Naive thymus-derived CD4-positive, alpha-beta T cell (primary cell): ENCODE data around the gene GJB5. TPM values are rescaled to one million over a fixed set of nuclear protein-coding genes. Genes with fewer than 3 reads are reported as not detected.

Source experiments
- polyA plus RNA-seq, 2 donors: library from polyadenylated mRNA; unstranded; fragments of 300-500 nt; fragmentation: Illumina TruSeq; gene quantifications; one replicate each; pipeline ENCODE4 v1.2.3, GENCODE V29; 2021
- total RNA-seq, 6 experiments: library from RNA in 5 of 6; stranded (reverse) in 5 of 6; gene quantifications; 1 replicate in 5 of 6; 2 replicates in 1 of 6; pipeline ENCODE4 v1.2.3 and lab custom pipeline; 2021 to 2026

Gene GJB5
- total and polyA plus RNA-seq, 7 experiments from 2014 or later, result not detected

Other genes starting within 250 kb of the GJB5 start
- not detected for gene GJB4, start 4.7 kb downstream of the GJB5 start, total RNA-seq
- not detected for gene GJB4, start 4.7 kb downstream of the GJB5 start, polyA plus RNA-seq
- not detected for gene GJB3, start 26.2 kb downstream of the GJB5 start, total RNA-seq
- gene GJB3, start 26.2 kb downstream of the GJB5 start, polyA plus RNA-seq, result not detected
- gene GJA4, start 38.0 kb downstream of the GJB5 start, total RNA-seq, result not detected
- not detected for gene GJA4, start 38.0 kb downstream of the GJB5 start, polyA plus RNA-seq
- gene SMIM12, start 104.7 kb downstream of the GJB5 start, total RNA-seq, result 10 to 100 TPM; 29.1 to 46.4 (median 38.2) TPM
- 10 to 100 TPM; 60.9 to 74.3 TPM for gene SMIM12, start 104.7 kb downstream of the GJB5 start, polyA plus RNA-seq
- 1 to 10 TPM in 4 of 5 experiments, under 1 TPM in 1; 0.29 to 1.4 (median 1.2) TPM for gene DLGAP3, start 174.6 kb downstream of the GJB5 start, total RNA-seq
- under 1 TPM in 1 of 2 donors, not detected in 1; 0.13 TPM for gene DLGAP3, start 174.6 kb downstream of the GJB5 start, polyA plus RNA-seq
- 10 to 100 TPM in 4 of 5 experiments, 1 to 10 TPM in 1; 5.4 to 37.7 (median 32.8) TPM for gene TMEM35B, start 230.3 kb downstream of the GJB5 start, total RNA-seq
- gene TMEM35B, start 230.3 kb downstream of the GJB5 start, polyA plus RNA-seq, result 100 to 1,000 TPM; 161 to 166 TPM